Measurements from ENCODE around the gene OPCML.

Gene OPCML

DNA sequence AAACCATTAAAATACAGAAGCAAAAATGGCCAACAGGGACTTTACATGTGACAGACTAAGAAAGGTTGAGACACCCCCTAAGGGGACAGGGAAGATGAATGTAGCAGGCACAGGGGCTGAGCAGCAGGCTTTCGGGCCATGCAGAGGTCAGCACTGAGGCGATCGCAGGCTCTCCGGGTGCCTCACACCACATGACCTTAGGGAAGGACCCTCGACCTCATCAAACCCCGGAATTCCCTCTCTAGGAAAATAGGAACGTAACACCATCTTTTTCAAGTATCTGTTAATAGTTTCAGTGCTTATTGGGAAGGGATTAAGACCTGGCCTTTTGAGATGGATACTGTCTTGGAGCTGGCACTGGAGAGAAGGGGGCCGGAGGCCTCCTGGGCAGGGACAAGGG lies 27.4 kb downstream of the OPCML start:
- Histone ChIP-seq H3K4me3 (ENCODE audit: low read depth in 1 of 2, low read length in 1 of 2) (no peak overlapping the region), H3K27ac (no peak overlapping the region), H3K4me1 (ENCODE audit: control insufficient read depth in 1 of 2, insufficient read depth in 1 of 2, low read depth in 1 of 2, low read length in 1 of 2) (no peaks in the 10 kb centered on the region), H3K27me3 (no peaks in the 10 kb centered on the region), H3K9me3 (no peaks in the 10 kb centered on the region), H3K36me3 (no peaks in the 10 kb centered on the region)
- TF ChIP-seq, protein P1, sequence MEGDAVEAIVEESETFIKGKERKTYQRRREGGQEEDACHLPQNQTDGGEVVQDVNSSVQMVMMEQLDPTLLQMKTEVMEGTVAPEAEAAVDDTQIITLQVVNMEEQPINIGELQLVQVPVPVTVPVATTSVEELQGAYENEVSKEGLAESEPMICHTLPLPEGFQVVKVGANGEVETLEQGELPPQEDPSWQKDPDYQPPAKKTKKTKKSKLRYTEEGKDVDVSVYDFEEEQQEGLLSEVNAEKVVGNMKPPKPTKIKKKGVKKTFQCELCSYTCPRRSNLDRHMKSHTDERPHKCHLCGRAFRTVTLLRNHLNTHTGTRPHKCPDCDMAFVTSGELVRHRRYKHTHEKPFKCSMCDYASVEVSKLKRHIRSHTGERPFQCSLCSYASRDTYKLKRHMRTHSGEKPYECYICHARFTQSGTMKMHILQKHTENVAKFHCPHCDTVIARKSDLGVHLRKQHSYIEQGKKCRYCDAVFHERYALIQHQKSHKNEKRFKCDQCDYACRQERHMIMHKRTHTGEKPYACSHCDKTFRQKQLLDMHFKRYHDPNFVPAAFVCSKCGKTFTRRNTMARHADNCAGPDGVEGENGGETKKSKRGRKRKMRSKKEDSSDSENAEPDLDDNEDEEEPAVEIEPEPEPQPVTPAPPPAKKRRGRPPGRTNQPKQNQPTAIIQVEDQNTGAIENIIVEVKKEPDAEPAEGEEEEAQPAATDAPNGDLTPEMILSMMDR (IDR thresholded peaks at IDR 0.05), result no peak

DNA sequence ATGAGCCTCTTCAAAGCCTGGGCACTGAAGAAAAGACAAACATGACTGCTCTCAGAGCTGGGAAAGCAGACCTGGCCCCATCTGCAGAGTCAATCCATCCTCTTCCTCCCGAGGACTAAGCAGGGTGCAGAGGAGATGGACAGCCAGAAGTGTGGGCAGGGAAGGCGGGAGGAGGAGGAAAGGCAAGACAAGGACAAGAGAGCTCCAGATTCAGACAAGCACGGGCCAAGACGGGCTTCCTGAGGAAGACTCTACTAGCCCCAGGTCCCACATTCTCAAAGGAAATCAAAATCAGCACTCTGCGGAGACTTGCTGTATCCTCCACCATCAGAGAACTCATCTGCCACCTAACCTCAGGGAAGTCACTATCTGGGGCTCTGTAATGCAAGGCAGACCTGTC lies 28.5 kb downstream of the OPCML start:
- Histone ChIP-seq H3K27me3 (no peaks in the 10 kb centered on the region), H3K27ac (no peak overlapping the region), H3K9me3 (no peaks in the 10 kb centered on the region), H3K4me3 (ENCODE audit: low read depth in 1 of 2, low read length in 1 of 2) (no peak overlapping the region), H3K36me3 (no peaks in the 10 kb centered on the region), H3K4me1 (ENCODE audit: control insufficient read depth in 1 of 2, insufficient read depth in 1 of 2, low read depth in 1 of 2, low read length in 1 of 2) (no peaks in the 10 kb centered on the region)
- TF ChIP-seq, protein P1 (IDR thresholded peaks at IDR 0.05), result no peak

DNA sequence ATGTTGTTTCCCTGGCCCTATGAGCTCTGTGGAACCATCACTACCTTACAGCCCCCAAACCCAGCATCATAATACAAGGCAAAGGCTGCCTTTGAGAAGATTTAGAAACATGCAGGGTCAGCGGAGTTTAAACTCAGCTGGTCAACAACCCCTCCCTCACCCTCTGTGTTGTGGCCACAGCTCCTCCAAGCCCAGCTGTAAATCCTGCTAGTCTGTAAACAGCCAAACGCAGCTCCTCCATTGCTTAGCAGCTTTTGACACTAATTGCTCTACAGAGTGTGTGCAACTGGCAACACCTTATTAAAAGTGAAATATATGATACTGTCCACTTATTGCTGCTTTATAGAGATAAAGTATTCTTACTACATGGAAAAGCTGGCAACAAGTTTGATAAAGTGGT lies 29.1 kb downstream of the OPCML start:
- Histone ChIP-seq H3K27me3 (no peaks in the 10 kb centered on the region), H3K27ac (no peak overlapping the region), H3K9me3 (no peaks in the 10 kb centered on the region), H3K4me1 (ENCODE audit: control insufficient read depth in 1 of 2, insufficient read depth in 1 of 2, low read depth in 1 of 2, low read length in 1 of 2) (no peaks in the 10 kb centered on the region), H3K4me3 (ENCODE audit: low read depth in 1 of 2, low read length in 1 of 2) (no peak overlapping the region), H3K36me3 (no peaks in the 10 kb centered on the region)
- TF ChIP-seq, protein P1 (IDR thresholded peaks at IDR 0.05), result no peak

DNA sequence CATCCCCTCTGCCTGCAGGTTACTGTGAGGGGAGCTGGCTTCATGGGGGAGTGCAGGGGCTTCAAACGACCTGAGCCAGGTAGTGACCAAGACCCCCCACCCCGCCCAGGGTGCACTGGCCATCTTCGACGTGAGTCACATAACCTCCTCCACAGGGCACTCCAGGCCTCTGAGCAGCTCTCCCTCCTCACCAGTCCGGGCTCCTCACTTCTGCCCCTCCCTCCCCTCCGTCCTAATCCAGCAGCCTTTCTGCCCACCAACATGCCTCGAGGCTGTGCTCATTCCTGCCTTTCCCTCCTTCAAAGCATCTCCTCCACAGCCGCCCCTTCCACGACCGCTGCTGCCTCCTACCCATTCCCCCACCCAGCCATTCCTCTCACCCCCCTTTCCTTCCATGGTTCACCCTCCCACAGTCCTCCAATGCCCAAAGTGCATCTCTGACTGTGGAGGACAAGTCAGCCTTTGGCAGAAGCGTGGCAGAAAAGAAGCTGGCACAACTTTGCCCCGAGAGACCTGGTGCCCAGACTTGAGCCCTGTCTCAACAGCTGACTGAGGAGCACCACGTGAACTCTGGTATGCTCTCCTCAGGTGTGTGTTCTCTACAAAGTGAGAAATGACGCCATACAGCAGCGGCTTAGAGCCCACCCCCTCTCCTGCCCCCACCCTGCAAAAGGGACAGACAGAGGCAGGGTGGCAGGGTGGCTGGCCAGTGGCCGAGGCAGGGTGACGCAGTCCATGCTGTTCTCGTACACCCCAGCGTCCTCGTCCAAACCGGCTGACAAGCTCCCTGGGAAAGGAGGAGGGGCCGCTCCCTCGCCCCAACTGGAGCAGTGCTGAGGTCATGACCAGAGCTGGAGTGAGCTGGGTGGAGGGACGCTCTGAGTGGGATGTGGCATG lies 30.4 kb downstream of the OPCML start:
- Histone ChIP-seq H3K4me1 (ENCODE audit: control insufficient read depth in 1 of 2, insufficient read depth in 1 of 2, low read depth in 1 of 2, low read length in 1 of 2) (no peaks in the 10 kb centered on the region), H3K4me3 (ENCODE audit: low read depth in 1 of 2, low read length in 1 of 2) (no peak overlapping the region), H3K27ac (no peak overlapping the region), H3K36me3 (no peaks in the 10 kb centered on the region), H3K9me3 (no peaks in the 10 kb centered on the region), H3K27me3 (no peaks in the 10 kb centered on the region)
- TF ChIP-seq, protein P1 (IDR thresholded peaks at IDR 0.05), result no peak

DNA sequence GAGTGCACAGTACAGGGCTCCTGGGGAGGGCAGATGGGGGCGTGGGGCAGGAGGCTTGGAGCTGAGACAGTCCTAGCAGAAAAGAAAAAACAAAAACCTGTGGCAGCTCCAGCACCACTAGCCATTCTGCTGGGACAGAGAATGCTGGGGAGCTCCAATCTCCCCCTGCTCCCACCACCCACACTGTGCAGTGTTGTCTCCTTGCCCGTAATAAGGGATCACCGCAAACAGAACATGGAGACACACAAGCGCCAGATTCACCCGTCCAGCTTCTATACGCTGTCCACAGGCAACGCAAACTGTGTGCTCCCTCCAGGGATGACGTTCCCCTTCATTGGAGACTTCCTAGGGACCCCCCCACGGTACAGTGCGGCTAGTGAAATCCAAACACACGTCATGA lies 31.4 kb downstream of the OPCML start:
- H3K36me3 ChIP-seq, result no peaks in the 10 kb centered on the region
- no peak overlapping the region for H3K4me3 ChIP-seq (ENCODE audit: low read depth in 1 of 2, low read length in 1 of 2)
- no peaks in the 10 kb centered on the region for H3K4me1 ChIP-seq (ENCODE audit: control insufficient read depth in 1 of 2, insufficient read depth in 1 of 2, low read depth in 1 of 2, low read length in 1 of 2)
- TF ChIP-seq, protein P1 (IDR thresholded peaks at IDR 0.05), result no peak
- H3K9me3 ChIP-seq, result no peaks in the 10 kb centered on the region
- H3K27ac ChIP-seq, result no peak overlapping the region
- H3K27me3 ChIP-seq, result no peaks in the 10 kb centered on the region
